ENCODE results near the gene CENPP.

CENPP gene

DNA sequence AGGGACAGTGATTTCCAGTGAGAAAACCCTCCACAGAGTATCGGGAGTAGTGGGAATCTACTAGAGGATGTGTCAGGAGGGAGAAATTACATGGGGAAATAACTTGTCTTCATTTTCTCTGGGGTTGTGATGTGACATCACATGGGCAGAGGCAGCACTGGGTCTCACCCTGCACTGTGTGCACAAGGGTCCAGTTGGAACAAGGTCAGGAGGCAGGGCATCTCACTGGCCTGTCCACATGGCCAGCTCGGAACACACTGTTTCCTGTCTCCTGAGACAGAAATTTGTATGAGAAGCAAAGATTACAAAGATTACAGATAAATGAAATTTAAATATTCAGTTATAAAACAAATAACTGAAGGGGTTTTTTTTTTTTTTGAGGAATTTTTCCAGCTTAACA is 272.6 kb downstream of the CENPP start:
- no peak for DNase-seq (ENCODE audit: insufficient read length, low spot score)
- TF ChIP-seq POU2F2 (IDR thresholded peaks at IDR 0.05; ENCODE audit: low read depth, low read length): no peak
- no peak for TF ChIP-seq PAX5 (IDR thresholded peaks at IDR 0.05; ENCODE audit: insufficient read depth, low read length, severe bottlenecking)
- TF ChIP-seq POLR2AphosphoS5 (IDR thresholded peaks at IDR 0.05; ENCODE audit: low read depth, low read length): no peak
- TF ChIP-seq SPI1 (IDR thresholded peaks at IDR 0.05; ENCODE audit: low read depth, low read length): no peak
- no peak for TF ChIP-seq TAF1 (IDR thresholded peaks at IDR 0.05; ENCODE audit: low read depth, low read length)
- no peak for TF ChIP-seq POLR2A (IDR thresholded peaks at IDR 0.05; ENCODE audit: low read depth, low read length)
- no peak for FAIRE-seq

DNA sequence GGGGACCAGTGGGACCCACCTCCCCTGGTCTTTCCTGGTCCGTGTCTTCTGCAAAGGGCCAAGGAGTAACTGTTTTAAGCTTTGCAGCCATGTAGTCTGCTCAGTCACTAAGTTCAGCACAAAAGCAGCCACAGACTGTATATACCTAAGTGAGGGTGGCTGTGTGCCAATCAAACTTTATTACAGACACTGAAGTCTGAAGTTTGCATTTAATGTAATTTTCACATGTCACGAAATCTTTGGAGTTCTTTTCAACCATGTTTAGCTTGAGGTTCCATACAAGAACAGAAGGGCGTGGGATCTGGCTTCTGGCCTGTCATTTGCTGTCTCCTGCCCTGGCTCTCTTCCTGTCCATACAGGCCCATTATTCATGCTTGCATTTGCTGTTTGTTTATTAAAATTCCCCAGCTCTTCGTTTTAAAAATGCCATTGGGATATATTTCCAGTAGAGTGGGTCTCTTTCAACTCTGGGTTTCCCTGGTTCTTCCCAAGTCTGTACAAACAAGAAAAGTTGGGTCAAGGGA is 274.2 kb downstream of the CENPP start:
- no peak for TF ChIP-seq TAF1 (IDR thresholded peaks at IDR 0.05; ENCODE audit: low read depth, low read length)
- TF ChIP-seq POLR2AphosphoS5 (IDR thresholded peaks at IDR 0.05; ENCODE audit: low read depth, low read length): no peak
- TF ChIP-seq SPI1 (IDR thresholded peaks at IDR 0.05; ENCODE audit: low read depth, low read length): no peak
- no peak for TF ChIP-seq POU2F2 (IDR thresholded peaks at IDR 0.05; ENCODE audit: low read depth, low read length)
- no peak for TF ChIP-seq PAX5 (IDR thresholded peaks at IDR 0.05; ENCODE audit: insufficient read depth, low read length, severe bottlenecking)
- TF ChIP-seq POLR2A (IDR thresholded peaks at IDR 0.05; ENCODE audit: low read depth, low read length): no peak
- DNase-seq (ENCODE audit: insufficient read length, low spot score): no peak
- FAIRE-seq: no peak

DNA sequence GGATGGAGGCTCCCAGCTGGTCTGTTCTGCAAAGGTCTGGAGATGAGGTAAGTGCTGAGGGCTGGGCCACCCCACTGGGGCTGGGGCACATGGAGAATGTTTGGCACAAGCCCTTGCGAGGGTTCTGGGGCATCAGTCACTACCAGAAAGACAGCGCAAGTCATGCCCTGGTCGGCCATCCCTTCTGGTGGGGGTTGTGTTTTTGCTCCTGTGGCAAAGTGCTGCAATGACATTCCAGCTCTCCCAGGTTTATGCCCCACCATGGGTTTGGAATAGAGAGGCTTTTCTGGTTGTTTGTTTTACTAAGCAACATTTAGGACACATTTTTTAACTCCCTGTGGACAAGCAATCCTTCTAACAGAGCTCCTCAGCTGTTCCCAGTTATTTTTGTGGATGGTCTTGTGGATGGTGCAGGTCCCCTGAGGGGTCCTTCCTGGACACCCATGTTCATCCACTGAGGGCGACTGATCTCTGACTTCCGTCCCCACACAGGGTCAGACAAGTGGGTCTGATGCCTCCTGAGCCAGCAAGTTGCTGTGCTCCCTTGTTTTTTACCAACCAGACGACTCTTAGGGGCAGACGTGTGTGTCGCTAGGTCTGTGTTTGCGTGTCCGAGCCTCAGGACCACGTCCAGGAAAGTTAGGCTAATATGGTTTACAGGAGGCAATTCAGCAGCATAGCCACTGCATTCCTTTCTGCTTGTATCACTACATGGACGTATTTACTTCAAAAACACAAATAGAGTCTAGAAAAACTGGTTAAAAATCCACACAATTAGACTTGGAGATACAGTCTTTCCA is 274.9 kb downstream of the CENPP start:
- FAIRE-seq (no peak), DNase-seq (ENCODE audit: insufficient read length, low spot score) (no peak)
- TF ChIP-seq TAF1 (IDR thresholded peaks at IDR 0.05; ENCODE audit: low read depth, low read length) (no peak), SPI1 (IDR thresholded peaks at IDR 0.05; ENCODE audit: low read depth, low read length) (no peak)

DNA sequence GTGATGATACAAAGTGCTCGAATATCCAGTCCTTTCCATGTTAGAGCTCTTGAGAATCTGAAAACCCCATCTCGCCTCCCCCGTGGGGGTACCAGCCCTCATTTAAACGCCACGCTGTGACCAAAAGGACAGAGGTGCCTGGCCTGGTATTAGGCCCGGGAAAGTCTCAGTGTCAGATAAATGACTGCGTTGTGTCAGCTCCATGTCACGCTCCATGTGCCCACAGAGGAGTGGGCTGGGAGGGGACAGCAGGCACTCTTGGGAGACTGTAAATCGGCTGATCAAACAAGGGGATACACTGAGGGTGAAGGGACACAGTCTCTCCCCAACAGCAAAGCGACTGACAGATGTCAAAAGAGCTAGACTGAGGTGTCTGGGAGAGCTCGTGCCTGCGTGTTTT is 275.7 kb downstream of the CENPP start:
- TF ChIP-seq TAF1 (IDR thresholded peaks at IDR 0.05; ENCODE audit: low read depth, low read length): no peak
- TF ChIP-seq POLR2AphosphoS5 (IDR thresholded peaks at IDR 0.05; ENCODE audit: low read depth, low read length): no peak
- TF ChIP-seq POU2F2 (IDR thresholded peaks at IDR 0.05; ENCODE audit: low read depth, low read length): no peak
- no peak for TF ChIP-seq PAX5 (IDR thresholded peaks at IDR 0.05; ENCODE audit: insufficient read depth, low read length, severe bottlenecking)
- no peak for TF ChIP-seq POLR2A (IDR thresholded peaks at IDR 0.05; ENCODE audit: low read depth, low read length)
- TF ChIP-seq SPI1 (IDR thresholded peaks at IDR 0.05; ENCODE audit: low read depth, low read length): no peak
- DNase-seq (ENCODE audit: insufficient read length, low spot score) (no peak), FAIRE-seq (no peak)

DNA sequence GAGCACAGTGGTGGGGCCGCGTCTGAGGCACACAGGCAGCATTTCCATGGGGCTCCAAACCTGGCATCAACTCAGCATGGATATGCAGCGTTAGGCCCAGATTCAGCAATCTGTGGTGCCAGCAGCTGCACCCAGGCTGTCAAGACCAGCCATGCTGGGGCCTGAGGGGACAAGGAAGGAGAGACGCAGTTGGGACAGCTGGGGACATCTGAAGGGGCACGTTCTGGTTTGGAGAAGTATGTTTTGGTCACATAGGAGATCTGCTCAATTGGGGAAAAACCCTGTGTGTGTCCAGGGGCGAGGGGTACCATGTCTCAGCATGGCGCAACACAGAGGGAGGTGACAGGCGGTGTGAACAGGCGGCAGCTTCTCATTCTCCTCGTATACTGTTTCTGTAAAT is 276.7 kb downstream of the CENPP start:
- no peak for FAIRE-seq
- DNase-seq (ENCODE audit: insufficient read length, low spot score): no peak
- TF ChIP-seq POU2F2 (IDR thresholded peaks at IDR 0.05; ENCODE audit: low read depth, low read length) (no peak), SPI1 (IDR thresholded peaks at IDR 0.05; ENCODE audit: low read depth, low read length) (no peak), PAX5 (IDR thresholded peaks at IDR 0.05; ENCODE audit: insufficient read depth, low read length, severe bottlenecking) (no peak), POLR2A (IDR thresholded peaks at IDR 0.05; ENCODE audit: low read depth, low read length) (no peak), TAF1 (IDR thresholded peaks at IDR 0.05; ENCODE audit: low read depth, low read length) (no peak)

DNA sequence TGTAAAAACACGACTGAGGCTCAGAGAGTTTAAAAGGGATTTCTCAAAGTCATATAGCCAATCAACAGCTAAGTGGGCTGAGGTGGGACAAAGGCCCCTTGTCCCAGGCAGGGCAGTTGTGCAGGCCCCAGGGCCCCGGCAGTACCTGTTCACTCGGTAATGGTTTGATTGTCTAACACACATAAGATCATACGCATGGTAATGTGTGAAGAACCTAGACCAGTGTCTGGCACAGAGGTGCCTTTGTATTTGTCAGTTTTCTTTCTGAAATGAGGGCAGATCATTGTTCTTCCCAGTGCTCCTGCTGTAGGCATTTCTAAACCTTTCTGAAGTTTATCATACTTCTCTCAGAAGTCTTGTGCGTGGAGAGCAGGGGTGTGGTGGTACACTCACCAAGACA is 277.3 kb downstream of the CENPP start:
- DNase-seq (ENCODE audit: insufficient read length, low spot score) (no peak), FAIRE-seq (no peak)
- TF ChIP-seq POLR2AphosphoS5 (IDR thresholded peaks at IDR 0.05; ENCODE audit: low read depth, low read length): no peak
- no peak for TF ChIP-seq SPI1 (IDR thresholded peaks at IDR 0.05; ENCODE audit: low read depth, low read length)
- TF ChIP-seq POU2F2 (IDR thresholded peaks at IDR 0.05; ENCODE audit: low read depth, low read length): no peak
- TF ChIP-seq PAX5 (IDR thresholded peaks at IDR 0.05; ENCODE audit: insufficient read depth, low read length, severe bottlenecking): no peak
- TF ChIP-seq TAF1 (IDR thresholded peaks at IDR 0.05; ENCODE audit: low read depth, low read length): no peak
- TF ChIP-seq POLR2A (IDR thresholded peaks at IDR 0.05; ENCODE audit: low read depth, low read length): no peak

DNA sequence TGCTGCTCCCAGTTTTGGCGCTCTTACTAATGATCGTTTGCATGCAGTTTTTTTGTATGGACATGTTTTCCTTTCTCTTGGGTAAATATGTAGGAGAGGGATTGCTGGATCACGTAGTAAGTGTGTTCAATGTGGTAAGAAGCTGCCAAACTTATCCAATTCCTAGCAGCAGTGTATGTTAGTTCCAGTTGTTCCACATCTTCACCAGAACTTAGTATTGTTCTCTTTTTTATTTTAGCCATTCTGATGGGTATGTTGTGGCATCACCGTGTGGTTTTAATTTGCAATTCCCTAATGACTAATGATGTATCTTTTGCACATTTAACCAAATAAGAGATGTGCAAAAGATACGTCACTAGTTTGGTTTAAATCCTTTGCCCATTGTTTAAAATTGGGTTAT is 278.2 kb downstream of the CENPP start:
- TF ChIP-seq PAX5 (IDR thresholded peaks at IDR 0.05; ENCODE audit: insufficient read depth, low read length, severe bottlenecking) (no peak), TAF1 (IDR thresholded peaks at IDR 0.05; ENCODE audit: low read depth, low read length) (no peak), SPI1 (IDR thresholded peaks at IDR 0.05; ENCODE audit: low read depth, low read length) (no peak), POU2F2 (IDR thresholded peaks at IDR 0.05; ENCODE audit: low read depth, low read length) (no peak), POLR2A (IDR thresholded peaks at IDR 0.05; ENCODE audit: low read depth, low read length) (no peak), POLR2AphosphoS5 (IDR thresholded peaks at IDR 0.05; ENCODE audit: low read depth, low read length) (no peak)
- FAIRE-seq (no peak), DNase-seq (ENCODE audit: insufficient read length, low spot score) (no peak)

DNA sequence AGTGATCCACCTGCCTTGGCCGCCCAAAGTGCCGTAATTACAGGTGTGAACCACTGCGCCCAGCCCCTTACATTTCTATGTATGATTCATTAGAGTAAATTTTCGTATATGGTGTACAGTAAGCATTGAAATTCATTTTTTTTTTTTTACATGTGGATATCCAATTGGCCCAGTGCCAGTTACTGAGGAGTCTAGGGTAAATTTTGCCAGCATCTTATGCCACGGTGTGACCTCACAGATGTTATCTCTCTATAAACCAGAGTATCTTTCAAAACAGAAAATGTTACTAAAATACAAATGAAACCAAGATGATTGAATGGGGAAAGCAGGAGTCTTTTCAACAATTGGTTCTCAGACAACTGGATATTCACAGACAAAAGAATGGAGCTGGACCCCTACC is 279.5 kb downstream of the CENPP start:
- FAIRE-seq (no peak), DNase-seq (ENCODE audit: insufficient read length, low spot score) (no peak)
- TF ChIP-seq POU2F2 (IDR thresholded peaks at IDR 0.05; ENCODE audit: low read depth, low read length): no peak
- TF ChIP-seq TAF1 (IDR thresholded peaks at IDR 0.05; ENCODE audit: low read depth, low read length): no peak
- no peak for TF ChIP-seq POLR2AphosphoS5 (IDR thresholded peaks at IDR 0.05; ENCODE audit: low read depth, low read length)
- no peak for TF ChIP-seq POLR2A (IDR thresholded peaks at IDR 0.05; ENCODE audit: low read depth, low read length)
- no peak for TF ChIP-seq SPI1 (IDR thresholded peaks at IDR 0.05; ENCODE audit: low read depth, low read length)
- TF ChIP-seq PAX5 (IDR thresholded peaks at IDR 0.05; ENCODE audit: insufficient read depth, low read length, severe bottlenecking): no peak

DNA sequence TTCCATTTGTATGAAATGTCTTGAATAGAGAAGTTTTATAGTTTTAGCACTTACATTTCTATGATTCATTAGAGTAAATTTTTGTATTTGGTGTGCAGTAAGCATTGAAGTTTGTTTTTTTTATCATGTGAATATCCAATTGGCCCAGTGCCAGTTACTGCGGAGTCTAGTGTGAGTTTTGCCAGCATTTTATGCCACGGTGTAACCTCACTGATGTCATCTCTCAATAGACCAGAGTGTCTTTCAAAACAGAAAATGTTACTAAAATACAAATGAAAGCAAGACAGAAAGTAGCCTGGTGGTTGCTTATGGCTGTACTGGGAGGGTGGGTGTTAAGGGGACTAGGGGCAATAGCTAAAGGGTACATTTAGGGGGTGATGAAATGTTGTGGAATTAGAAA is 281.3 kb downstream of the CENPP start:
- DNase-seq (ENCODE audit: insufficient read length, low spot score) (no peak), FAIRE-seq (no peak)
- no peak for TF ChIP-seq POU2F2 (IDR thresholded peaks at IDR 0.05; ENCODE audit: low read depth, low read length)
- no peak for TF ChIP-seq TAF1 (IDR thresholded peaks at IDR 0.05; ENCODE audit: low read depth, low read length)
- no peak for TF ChIP-seq PAX5 (IDR thresholded peaks at IDR 0.05; ENCODE audit: insufficient read depth, low read length, severe bottlenecking)
- TF ChIP-seq POLR2A (IDR thresholded peaks at IDR 0.05; ENCODE audit: low read depth, low read length): no peak
- TF ChIP-seq POLR2AphosphoS5 (IDR thresholded peaks at IDR 0.05; ENCODE audit: low read depth, low read length): no peak
- TF ChIP-seq SPI1 (IDR thresholded peaks at IDR 0.05; ENCODE audit: low read depth, low read length): no peak

DNA sequence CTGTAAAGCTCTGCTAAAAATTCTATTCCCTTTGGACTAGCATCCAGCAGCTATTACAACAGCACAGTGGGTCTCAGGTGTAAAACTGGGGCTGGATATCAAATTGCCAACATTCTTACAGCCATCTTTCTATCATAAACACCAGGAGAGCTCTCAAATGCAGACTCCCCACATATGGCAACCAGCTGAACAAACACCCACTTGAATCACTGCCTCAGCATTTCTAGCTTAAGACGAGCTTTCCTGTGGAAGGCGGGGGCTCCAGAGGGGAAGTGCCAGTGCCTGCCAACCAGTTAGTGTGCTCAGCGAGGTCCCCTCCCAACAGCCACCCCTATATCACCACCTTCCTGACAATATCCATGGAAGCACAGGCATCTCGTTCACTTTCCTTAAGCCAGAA is 282.0 kb downstream of the CENPP start:
- no peak for DNase-seq (ENCODE audit: insufficient read length, low spot score)

More for the DNA sequence above, 282.0 kb downstream of the CENPP start:
- no peak for FAIRE-seq
- no peak for TF ChIP-seq POLR2A (IDR thresholded peaks at IDR 0.05; ENCODE audit: low read depth, low read length)
- TF ChIP-seq PAX5 (IDR thresholded peaks at IDR 0.05; ENCODE audit: insufficient read depth, low read length, severe bottlenecking): no peak
- no peak for TF ChIP-seq SPI1 (IDR thresholded peaks at IDR 0.05; ENCODE audit: low read depth, low read length)
- no peak for TF ChIP-seq TAF1 (IDR thresholded peaks at IDR 0.05; ENCODE audit: low read depth, low read length)
- no peak for TF ChIP-seq POU2F2 (IDR thresholded peaks at IDR 0.05; ENCODE audit: low read depth, low read length)
- no peak for TF ChIP-seq POLR2AphosphoS5 (IDR thresholded peaks at IDR 0.05; ENCODE audit: low read depth, low read length)
